HEK293 (cell line): Measurements from ENCODE around the gene MAFF.

ENCODE experiments used
- CTCF ChIA-PET: fragments of 350-600 bp; formaldehyde crosslinking; extraction: SDS; loops from one replicate; lab custom pipeline; 2021; ENCODE audit warnings: antibody characterized with exemption; lab: Yijun Ruan, JAX
- POLR2A ChIA-PET: fragments of 300-600 bp; formaldehyde crosslinking; extraction: SDS; loops from one replicate; lab custom pipeline; 2020; ENCODE audit warnings: antibody characterized with exemption, inconsistent platforms; lab: Yijun Ruan, JAX
- H3K27ac ChIP-seq: fragments of 200-500 bp; sonication (Bioruptor generic); 2 replicates; pipeline ENCODE4 v1.5.1; 2014; ENCODE audit warnings: low read depth, low read length, control low read depth, inconsistent platforms; ENCODE audit errors: extremely low read depth
- H3K36me3 ChIP-seq, 2 experiments: fragments of 200-500 bp in 1 of 2; sonication (Bioruptor generic) in 1 of 2; 1 replicate in 1 of 2; 2 replicates in 1 of 2; pipeline ENCODE4 v1.5.1; 2014 to 2017; ENCODE audit warnings: inconsistent platforms in 2 of 2, low read length in 2 of 2; ENCODE audit not compliant: control insufficient read depth in 2 of 2, insufficient read depth in 1 of 2
- H3K4me1 ChIP-seq: fragments of 200-500 bp; sonication (Bioruptor generic); 2 replicates; pipeline ENCODE4 v1.5.1; 2014; ENCODE audit warnings: mild to moderate bottlenecking, low read length, inconsistent platforms; ENCODE audit not compliant: control insufficient read depth, insufficient read depth
- H3K4me3 ChIP-seq: 2 replicates; pipeline ENCODE4 v1.5.1; 2011; ENCODE audit warnings: low read depth, mild to moderate bottlenecking, control low read depth, low read length, moderate library complexity
- H3K9me3 ChIP-seq: fragments of 200-500 bp; sonication (Bioruptor generic); 2 replicates; pipeline ENCODE4 v1.5.1; 2014; ENCODE audit warnings: low read depth, low read length, inconsistent platforms; ENCODE audit not compliant: control insufficient read depth, insufficient read depth
- BCL11A ChIP-seq: fragments of 450-650 bp; formaldehyde crosslinking; IDR thresholded peaks from 2 replicates; pipeline ENCODE4 v1.5.1; 2016; ENCODE audit warnings: low read depth, missing biosample characterization, missing genetic modification characterization
- GLI2 ChIP-seq: fragments of 450-650 bp; formaldehyde crosslinking; IDR thresholded peaks from 2 replicates; pipeline ENCODE4; 2017; ENCODE audit warnings: missing biosample characterization, missing genetic modification characterization, low read depth, borderline replicate concordance
- IKZF3 ChIP-seq: fragments of 450-650 bp; IDR thresholded peaks from 2 replicates; pipeline ENCODE4 v1.5.0; 2018; ENCODE audit warnings: missing biosample characterization, mild to moderate bottlenecking, missing genetic modification characterization, moderate library complexity
- KLF16 ChIP-seq: fragments of 450-650 bp; formaldehyde crosslinking; IDR thresholded peaks from 2 replicates; pipeline ENCODE4 v1.5.1; 2017; ENCODE audit warnings: missing biosample characterization, missing genetic modification characterization
- PATZ1 ChIP-seq: fragments of 450-650 bp; formaldehyde crosslinking; IDR thresholded peaks from 2 replicates; pipeline ENCODE4 v1.5.1; 2016; ENCODE audit warnings: missing biosample characterization, missing genetic modification characterization
- ZFP69B ChIP-seq: fragments of 450-650 bp; formaldehyde crosslinking; IDR thresholded peaks from 2 replicates; pipeline ENCODE4 v1.5.1; 2016; ENCODE audit warnings: missing biosample characterization, missing genetic modification characterization
- ZNF2 ChIP-seq: fragments of 450-650 bp; formaldehyde crosslinking; IDR thresholded peaks from 2 replicates; pipeline ENCODE4 v1.5.1; 2016; ENCODE audit warnings: missing biosample characterization, missing genetic modification characterization
- ZNF354C ChIP-seq: fragments of 450-650 bp; formaldehyde crosslinking; IDR thresholded peaks from 2 replicates; pipeline ENCODE4 v1.5.1; 2016; ENCODE audit warnings: missing biosample characterization, missing genetic modification characterization, low read depth, borderline replicate concordance
- ZNF391 ChIP-seq: fragments of 450-650 bp; formaldehyde crosslinking; IDR thresholded peaks from 2 replicates; pipeline ENCODE4 v1.5.1; 2016; ENCODE audit warnings: low read depth, missing biosample characterization, missing genetic modification characterization, borderline replicate concordance
- ZNF501 ChIP-seq: fragments of 450-650 bp; formaldehyde crosslinking; IDR thresholded peaks from 2 replicates; pipeline ENCODE4 v1.5.1; 2016; ENCODE audit warnings: missing biosample characterization, missing genetic modification characterization
- ZNF529 ChIP-seq: fragments of 450-650 bp; formaldehyde crosslinking; IDR thresholded peaks from 2 replicates; pipeline ENCODE4 v1.5.1; 2017; ENCODE audit warnings: missing genetic modification characterization, missing biosample characterization; ENCODE audit not compliant: insufficient replicate concordance
- ZNF558 ChIP-seq: fragments of 450-650 bp; formaldehyde crosslinking; IDR thresholded peaks from 2 replicates; pipeline ENCODE4 v1.5.1; 2016; ENCODE audit warnings: missing biosample characterization, missing genetic modification characterization
- ZNF561 ChIP-seq: fragments of 450-650 bp; IDR thresholded peaks from 2 replicates; pipeline ENCODE4 v1.5.1; 2018; ENCODE audit warnings: missing biosample characterization, missing genetic modification characterization, borderline replicate concordance
- ZNF658 ChIP-seq: fragments of 450-650 bp; formaldehyde crosslinking; IDR thresholded peaks from 2 replicates; pipeline ENCODE4; 2016; ENCODE audit warnings: missing biosample characterization, missing genetic modification characterization
- ZNF747 ChIP-seq: fragments of 450-650 bp; formaldehyde crosslinking; IDR thresholded peaks from 2 replicates; pipeline ENCODE4 v1.5.1; 2016; ENCODE audit warnings: missing biosample characterization, missing genetic modification characterization
- ZNF830 ChIP-seq: fragments of 450-650 bp; IDR thresholded peaks from 2 replicates; pipeline ENCODE4 v1.5.0; 2018; ENCODE audit warnings: missing biosample characterization, missing genetic modification characterization, low read depth, mild to moderate bottlenecking, moderate library complexity
- TF ChIP-seq, protein P1 (sequence below): fragments of 450-650 bp; formaldehyde crosslinking; IDR thresholded peaks from 2 replicates; pipeline ENCODE4 v1.5.1; 2016; ENCODE audit warnings: missing biosample characterization, missing genetic modification characterization
- TF ChIP-seq, protein P2 (sequence below): fragments of 450-650 bp; formaldehyde crosslinking; IDR thresholded peaks from 2 replicates; pipeline ENCODE4 v1.5.1; 2016; ENCODE audit warnings: missing biosample characterization, missing genetic modification characterization
- TF ChIP-seq, protein P3 (sequence below): fragments of 450-650 bp; formaldehyde crosslinking; IDR thresholded peaks from 2 replicates; pipeline ENCODE4 v1.5.1; 2016; ENCODE audit warnings: missing biosample characterization, missing genetic modification characterization, borderline replicate concordance

The MAFF gene

GRCh38 chr22:38189104-38189503, 12.7 kb upstream of the MAFF start:
- TF ChIP-seq ZNF354C (tag by site-specific recombination) = no peak
- no peak overlapping the region for H3K4me3 ChIP-seq
- CTCF ChIA-PET = interaction anchor here (0.5 kb wide), 1 partner anchor 85 kb away, joined by 3 read pairs; no protein-coding TSS in a partner anchor
- H3K4me1 ChIP-seq = no peaks in the 10 kb centered on the region
- POLR2A ChIA-PET = no interaction called here
- H3K36me3 ChIP-seq = no peaks in the 10 kb centered on the region
- no peak overlapping the region for H3K27ac ChIP-seq
- H3K9me3 ChIP-seq = no peaks in the 10 kb centered on the region

DNA sequence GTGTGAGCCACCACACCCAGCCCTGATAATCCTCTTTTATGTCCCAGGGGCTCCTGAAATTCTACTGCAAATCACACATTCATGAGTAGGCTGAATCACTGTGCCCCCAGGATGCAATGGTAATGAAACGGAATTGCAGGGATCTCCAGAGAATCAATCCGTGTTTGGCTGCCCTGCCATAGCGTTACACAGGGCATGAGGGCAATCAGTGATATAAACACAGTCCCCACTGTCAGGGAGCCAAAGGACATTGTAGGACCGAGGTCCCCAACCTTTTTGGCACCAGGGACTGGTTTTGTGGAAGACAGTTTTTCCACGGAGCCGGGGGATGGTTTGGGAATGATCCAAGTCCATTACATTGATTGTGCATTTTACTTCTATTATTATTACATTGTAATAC, 11.2 kb upstream of the MAFF start:
- no peak for TF ChIP-seq PATZ1 (tag by site-specific recombination)
- TF ChIP-seq ZNF658 (tag by site-specific recombination) = no peak
- TF ChIP-seq, protein P1, sequence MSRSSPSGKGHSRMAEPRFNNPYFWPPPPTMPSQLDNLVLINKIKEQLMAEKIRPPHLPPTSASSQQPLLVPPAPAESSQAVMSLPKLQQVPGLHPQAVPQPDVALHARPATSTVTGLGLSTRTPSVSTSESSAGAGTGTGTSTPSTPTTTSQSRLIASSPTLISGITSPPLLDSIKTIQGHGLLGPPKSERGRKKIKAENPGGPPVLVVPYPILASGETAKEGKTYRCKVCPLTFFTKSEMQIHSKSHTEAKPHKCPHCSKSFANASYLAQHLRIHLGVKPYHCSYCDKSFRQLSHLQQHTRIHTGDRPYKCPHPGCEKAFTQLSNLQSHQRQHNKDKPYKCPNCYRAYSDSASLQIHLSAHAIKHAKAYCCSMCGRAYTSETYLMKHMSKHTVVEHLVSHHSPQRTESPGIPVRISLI = no peak
- TF ChIP-seq ZNF561 = no peak
- TF ChIP-seq, protein P2, sequence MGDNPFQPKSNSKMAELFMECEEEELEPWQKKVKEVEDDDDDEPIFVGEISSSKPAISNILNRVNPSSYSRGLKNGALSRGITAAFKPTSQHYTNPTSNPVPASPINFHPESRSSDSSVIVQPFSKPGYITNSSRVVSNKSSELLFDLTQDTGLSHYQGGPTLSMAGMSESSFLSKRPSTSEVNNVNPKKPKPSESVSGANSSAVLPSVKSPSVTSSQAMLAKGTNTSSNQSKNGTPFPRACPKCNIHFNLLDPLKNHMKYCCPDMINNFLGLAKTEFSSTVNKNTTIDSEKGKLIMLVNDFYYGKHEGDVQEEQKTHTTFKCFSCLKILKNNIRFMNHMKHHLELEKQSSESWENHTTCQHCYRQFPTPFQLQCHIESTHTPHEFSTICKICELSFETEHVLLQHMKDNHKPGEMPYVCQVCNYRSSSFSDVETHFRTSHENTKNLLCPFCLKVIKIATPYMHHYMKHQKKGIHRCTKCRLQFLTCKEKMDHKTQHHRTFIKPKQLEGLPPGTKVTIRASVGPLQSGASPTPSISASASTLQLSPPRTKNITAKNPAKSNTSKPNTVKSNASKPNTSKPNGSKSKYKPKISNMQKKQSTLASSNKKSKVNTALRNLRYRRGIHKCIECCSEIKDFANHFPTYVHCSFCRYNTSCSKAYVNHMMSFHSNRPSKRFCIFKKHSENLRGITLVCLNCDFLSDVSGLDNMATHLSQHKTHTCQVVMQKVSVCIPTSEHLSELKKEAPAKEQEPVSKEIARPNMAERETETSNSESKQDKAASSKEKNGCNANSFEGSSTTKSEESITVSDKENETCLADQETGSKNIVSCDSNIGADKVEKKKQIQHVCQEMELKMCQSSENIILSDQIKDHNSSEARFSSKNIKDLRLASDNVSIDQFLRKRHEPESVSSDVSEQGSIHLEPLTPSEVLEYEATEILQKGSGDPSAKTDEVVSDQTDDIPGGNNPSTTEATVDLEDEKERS (tag by site-specific recombination) = no peak
- TF ChIP-seq BCL11A (tag by site-specific recombination) = no peak
- TF ChIP-seq KLF16 (tag by site-specific recombination) = no peak
- no peak for TF ChIP-seq ZNF501 (tag by site-specific recombination)
- no peak for TF ChIP-seq ZNF558 (tag by site-specific recombination)
- TF ChIP-seq GLI2 (tag by site-specific recombination) = no peak
- TF ChIP-seq ZNF830 (tag by site-specific recombination) = no peak
- TF ChIP-seq ZNF391 (tag by site-specific recombination) = no peak
- TF ChIP-seq ZNF2 = no peak
- TF ChIP-seq ZNF747 = no peak
- no peak for TF ChIP-seq IKZF3 (tag by site-specific recombination)
- TF ChIP-seq ZNF529 = no peak
- TF ChIP-seq ZFP69B (tag by site-specific recombination) = no peak
- TF ChIP-seq, protein P3, sequence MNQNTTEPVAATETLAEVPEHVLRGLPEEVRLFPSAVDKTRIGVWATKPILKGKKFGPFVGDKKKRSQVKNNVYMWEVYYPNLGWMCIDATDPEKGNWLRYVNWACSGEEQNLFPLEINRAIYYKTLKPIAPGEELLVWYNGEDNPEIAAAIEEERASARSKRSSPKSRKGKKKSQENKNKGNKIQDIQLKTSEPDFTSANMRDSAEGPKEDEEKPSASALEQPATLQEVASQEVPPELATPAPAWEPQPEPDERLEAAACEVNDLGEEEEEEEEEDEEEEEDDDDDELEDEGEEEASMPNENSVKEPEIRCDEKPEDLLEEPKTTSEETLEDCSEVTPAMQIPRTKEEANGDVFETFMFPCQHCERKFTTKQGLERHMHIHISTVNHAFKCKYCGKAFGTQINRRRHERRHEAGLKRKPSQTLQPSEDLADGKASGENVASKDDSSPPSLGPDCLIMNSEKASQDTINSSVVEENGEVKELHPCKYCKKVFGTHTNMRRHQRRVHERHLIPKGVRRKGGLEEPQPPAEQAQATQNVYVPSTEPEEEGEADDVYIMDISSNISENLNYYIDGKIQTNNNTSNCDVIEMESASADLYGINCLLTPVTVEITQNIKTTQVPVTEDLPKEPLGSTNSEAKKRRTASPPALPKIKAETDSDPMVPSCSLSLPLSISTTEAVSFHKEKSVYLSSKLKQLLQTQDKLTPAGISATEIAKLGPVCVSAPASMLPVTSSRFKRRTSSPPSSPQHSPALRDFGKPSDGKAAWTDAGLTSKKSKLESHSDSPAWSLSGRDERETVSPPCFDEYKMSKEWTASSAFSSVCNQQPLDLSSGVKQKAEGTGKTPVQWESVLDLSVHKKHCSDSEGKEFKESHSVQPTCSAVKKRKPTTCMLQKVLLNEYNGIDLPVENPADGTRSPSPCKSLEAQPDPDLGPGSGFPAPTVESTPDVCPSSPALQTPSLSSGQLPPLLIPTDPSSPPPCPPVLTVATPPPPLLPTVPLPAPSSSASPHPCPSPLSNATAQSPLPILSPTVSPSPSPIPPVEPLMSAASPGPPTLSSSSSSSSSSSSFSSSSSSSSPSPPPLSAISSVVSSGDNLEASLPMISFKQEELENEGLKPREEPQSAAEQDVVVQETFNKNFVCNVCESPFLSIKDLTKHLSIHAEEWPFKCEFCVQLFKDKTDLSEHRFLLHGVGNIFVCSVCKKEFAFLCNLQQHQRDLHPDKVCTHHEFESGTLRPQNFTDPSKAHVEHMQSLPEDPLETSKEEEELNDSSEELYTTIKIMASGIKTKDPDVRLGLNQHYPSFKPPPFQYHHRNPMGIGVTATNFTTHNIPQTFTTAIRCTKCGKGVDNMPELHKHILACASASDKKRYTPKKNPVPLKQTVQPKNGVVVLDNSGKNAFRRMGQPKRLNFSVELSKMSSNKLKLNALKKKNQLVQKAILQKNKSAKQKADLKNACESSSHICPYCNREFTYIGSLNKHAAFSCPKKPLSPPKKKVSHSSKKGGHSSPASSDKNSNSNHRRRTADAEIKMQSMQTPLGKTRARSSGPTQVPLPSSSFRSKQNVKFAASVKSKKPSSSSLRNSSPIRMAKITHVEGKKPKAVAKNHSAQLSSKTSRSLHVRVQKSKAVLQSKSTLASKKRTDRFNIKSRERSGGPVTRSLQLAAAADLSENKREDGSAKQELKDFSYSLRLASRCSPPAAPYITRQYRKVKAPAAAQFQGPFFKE (tag by site-specific recombination) = no peak
- TF ChIP-seq, all 188 proteins: peak for 0

More for the DNA sequence above, 11.2 kb upstream of the MAFF start:
- Histone ChIP-seq H3K9me3 (no peaks in the 10 kb centered on the region), H3K27ac (no peak overlapping the region), H3K4me3 (no peak overlapping the region), H3K4me1 (no peaks in the 10 kb centered on the region), H3K36me3 (no peaks in the 10 kb centered on the region)
- ChIA-PET CTCF (no interaction called here), POLR2A (no interaction called here)
